Measurements from ENCODE around the gene CNTNAP4.

CNTNAP4 gene

DNA sequence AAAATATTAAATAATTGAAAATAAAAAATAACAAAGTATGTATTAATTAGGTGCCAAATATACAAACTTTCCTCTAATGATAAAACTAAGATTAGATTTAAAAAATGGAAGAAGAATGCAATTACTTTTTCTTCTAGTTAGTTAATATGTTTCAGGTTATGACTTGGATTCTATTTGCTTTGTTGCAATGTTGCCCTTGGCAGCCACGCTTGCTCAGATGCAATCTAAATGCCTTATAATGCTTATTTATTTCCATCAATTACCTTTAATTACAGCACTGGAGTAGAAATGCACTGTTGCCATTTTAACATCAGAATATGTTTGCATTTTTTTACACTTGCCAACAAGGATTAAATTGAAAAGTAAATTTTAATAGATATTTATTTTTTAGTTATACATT, 263.9 kb downstream of the CNTNAP4 start:
- no peak for DNase-seq (ENCODE audit: low read depth)
- no peak overlapping the region for H3K4me3 ChIP-seq (ENCODE audit: control insufficient read depth, low read depth, low read length)
- TF ChIP-seq, protein P1, sequence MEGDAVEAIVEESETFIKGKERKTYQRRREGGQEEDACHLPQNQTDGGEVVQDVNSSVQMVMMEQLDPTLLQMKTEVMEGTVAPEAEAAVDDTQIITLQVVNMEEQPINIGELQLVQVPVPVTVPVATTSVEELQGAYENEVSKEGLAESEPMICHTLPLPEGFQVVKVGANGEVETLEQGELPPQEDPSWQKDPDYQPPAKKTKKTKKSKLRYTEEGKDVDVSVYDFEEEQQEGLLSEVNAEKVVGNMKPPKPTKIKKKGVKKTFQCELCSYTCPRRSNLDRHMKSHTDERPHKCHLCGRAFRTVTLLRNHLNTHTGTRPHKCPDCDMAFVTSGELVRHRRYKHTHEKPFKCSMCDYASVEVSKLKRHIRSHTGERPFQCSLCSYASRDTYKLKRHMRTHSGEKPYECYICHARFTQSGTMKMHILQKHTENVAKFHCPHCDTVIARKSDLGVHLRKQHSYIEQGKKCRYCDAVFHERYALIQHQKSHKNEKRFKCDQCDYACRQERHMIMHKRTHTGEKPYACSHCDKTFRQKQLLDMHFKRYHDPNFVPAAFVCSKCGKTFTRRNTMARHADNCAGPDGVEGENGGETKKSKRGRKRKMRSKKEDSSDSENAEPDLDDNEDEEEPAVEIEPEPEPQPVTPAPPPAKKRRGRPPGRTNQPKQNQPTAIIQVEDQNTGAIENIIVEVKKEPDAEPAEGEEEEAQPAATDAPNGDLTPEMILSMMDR (IDR thresholded peaks at IDR 0.05; ENCODE audit: control insufficient read depth, insufficient read depth, low read depth, low read length, missing control alignments): no peak

DNA sequence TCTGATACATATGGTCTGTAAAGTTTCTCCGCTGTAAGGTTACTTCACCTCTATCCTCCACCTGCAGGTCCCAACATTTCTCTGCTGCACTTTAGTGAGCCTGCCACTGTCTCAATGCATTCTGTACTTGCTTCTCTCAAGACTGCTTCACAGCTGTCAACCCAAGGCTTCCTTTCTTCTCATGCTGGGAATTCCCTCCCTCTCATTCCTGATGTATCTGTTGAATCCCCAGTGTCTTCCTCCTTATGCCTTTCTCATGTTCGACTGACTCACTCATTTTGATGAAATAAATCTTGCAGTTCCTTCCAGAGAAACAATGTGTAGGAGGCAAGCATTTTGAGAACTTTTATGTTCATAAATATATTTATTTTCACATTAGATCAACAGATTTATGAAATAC, 288.3 kb downstream of the CNTNAP4 start:
- TF ChIP-seq, protein P1 (IDR thresholded peaks at IDR 0.05; ENCODE audit: control insufficient read depth, insufficient read depth, low read depth, low read length, missing control alignments): no peak
- no peak overlapping the region for H3K4me3 ChIP-seq (ENCODE audit: control insufficient read depth, low read depth, low read length)
- DNase-seq (ENCODE audit: low read depth): no peak

DNA sequence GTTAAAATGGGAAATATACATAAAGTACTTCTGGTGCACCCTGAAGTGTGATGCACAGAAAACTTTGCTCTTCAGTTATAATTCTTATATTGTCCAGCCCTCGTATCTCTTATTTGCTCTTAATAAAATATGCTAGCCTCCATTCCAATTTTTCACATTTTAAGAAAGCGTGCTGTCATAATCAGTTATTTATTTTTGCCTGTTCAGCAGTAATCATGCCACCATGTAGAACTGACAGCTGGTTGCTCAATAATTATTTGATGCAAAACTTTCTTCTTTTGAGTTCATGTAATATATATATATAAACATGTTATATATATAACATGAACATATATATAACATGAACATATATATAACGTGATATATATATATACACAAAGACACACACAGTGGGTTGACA, 294.6 kb downstream of the CNTNAP4 start:
- TF ChIP-seq, protein P1 (IDR thresholded peaks at IDR 0.05; ENCODE audit: control insufficient read depth, insufficient read depth, low read depth, low read length, missing control alignments): no peak
- no peak for DNase-seq (ENCODE audit: low read depth)
- no peak overlapping the region for H3K4me3 ChIP-seq (ENCODE audit: control insufficient read depth, low read depth, low read length)

DNA sequence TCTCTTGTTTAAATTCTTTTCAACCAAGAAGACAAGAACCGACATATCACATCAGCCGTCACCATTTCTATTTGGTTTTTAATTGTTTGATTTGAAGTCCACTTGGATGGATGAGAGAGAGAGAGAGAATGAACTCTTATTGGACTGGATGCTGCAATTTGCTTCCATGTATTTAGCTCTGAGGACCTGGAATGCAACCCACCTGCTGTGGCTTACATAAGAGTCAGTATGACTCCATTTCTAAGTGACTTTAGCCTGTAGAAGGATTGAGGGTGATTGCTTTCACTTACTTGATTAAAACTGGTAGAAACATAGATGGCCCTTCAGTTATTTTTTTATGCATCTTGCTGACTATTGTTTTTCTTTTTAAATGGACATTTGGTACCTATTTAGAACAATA, 296.1 kb downstream of the CNTNAP4 start:
- TF ChIP-seq, protein P1 (IDR thresholded peaks at IDR 0.05; ENCODE audit: control insufficient read depth, insufficient read depth, low read depth, low read length, missing control alignments): no peak
- H3K4me3 ChIP-seq (ENCODE audit: control insufficient read depth, low read depth, low read length): no peak overlapping the region
- no peak for DNase-seq (ENCODE audit: low read depth)

DNA sequence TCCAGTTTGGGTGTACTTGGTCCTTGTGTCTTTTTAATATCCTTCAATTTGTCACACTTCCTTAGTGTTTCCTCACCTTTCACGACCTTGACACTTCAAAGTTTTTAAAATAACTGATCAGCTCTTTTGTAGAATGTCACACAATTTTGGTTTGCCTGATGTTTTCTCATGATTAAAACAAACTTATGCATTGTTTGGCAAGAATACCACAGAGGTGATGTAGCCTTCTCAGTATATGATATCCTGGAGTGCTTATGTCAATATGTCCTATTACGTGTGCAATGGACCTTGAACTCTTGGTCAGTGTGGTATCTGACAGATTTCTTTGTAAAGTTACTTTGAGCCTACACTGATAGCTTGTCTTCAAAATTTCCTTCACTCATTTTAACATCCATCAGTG, 297.4 kb downstream of the CNTNAP4 start:
- DNase-seq (ENCODE audit: low read depth): no peak
- TF ChIP-seq, protein P1 (IDR thresholded peaks at IDR 0.05; ENCODE audit: control insufficient read depth, insufficient read depth, low read depth, low read length, missing control alignments): no peak
- no peak overlapping the region for H3K4me3 ChIP-seq (ENCODE audit: control insufficient read depth, low read depth, low read length)

DNA sequence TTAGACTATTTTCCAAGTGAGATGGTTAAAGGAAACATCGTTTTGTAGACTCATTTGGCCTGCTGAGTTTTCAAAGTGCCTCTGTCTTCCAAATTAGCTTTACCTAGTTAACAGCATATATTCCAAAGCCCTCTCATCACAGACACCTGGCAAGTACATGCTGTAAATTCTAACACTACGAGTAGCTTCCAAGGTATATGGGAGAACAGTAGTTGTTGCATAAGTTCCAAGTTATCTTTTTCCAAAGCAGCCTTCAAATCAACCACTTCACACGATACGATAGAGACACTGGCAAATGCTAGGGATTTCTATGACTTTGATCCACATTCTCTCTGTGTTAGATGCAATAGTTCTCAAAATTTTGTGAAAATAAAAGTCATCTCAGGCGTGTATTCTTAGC, 299.3 kb downstream of the CNTNAP4 start:
- TF ChIP-seq, protein P1 (IDR thresholded peaks at IDR 0.05; ENCODE audit: control insufficient read depth, insufficient read depth, low read depth, low read length, missing control alignments): no peak
- no peak for DNase-seq (ENCODE audit: low read depth)
- H3K4me3 ChIP-seq (ENCODE audit: control insufficient read depth, low read depth, low read length): no peak overlapping the region

DNA sequence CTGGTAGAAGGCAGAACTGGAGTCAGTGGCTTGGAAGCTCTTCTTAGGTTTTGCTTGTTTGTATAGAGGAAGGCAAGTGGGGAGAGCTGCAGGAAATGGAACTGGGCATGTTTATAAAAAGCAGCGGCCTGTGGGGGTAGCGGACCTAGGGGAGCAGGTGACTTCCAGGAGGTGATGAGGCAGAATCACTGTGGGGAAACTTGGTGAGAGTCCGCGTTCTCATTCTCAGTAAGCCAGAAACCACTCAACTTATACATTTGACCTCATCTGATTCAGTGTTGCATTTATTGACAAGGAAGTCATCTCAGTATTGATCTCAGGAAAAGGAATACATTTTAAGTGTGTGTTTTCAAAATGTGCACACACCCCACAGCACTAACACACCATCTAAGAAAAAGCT, 299.8 kb downstream of the CNTNAP4 start:
- TF ChIP-seq, protein P1 (IDR thresholded peaks at IDR 0.05; ENCODE audit: control insufficient read depth, insufficient read depth, low read depth, low read length, missing control alignments): no peak
- H3K4me3 ChIP-seq (ENCODE audit: control insufficient read depth, low read depth, low read length): no peak overlapping the region
- no peak for DNase-seq (ENCODE audit: low read depth)

Data from AG09309 (cell line).